ENCODE measurements around the gene CCDC85B.
"Not testable (repeated sequence)": the region's sequence is repeated elsewhere in the genome, so short reads cannot be mapped to it uniquely, and the experiment has no call there.

The CCDC85B gene

DNA sequence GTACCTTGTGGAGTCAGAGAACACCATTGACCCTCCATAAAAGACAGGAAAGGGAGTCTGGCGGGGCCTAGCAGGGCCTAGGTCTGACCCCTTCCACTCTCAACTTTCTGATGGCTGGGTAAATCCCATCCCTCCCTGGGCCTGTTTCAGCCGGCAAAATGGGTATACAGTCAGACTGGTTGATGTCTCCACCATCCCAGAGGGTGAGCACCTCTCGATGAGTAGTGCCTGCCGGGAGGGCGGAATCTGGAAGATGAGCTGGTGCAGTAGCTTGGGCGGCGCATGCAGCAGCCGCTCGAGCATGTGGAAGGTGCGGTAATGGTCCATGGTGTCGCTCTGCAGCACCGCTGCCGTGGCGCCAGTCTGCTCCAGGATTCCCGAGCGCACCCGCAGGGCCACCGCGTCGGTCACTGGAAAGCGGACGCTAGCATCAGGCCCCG lies 2.7 kb upstream of the CCDC85B start:
- DNase-seq = peak; percentile 62

DNA sequence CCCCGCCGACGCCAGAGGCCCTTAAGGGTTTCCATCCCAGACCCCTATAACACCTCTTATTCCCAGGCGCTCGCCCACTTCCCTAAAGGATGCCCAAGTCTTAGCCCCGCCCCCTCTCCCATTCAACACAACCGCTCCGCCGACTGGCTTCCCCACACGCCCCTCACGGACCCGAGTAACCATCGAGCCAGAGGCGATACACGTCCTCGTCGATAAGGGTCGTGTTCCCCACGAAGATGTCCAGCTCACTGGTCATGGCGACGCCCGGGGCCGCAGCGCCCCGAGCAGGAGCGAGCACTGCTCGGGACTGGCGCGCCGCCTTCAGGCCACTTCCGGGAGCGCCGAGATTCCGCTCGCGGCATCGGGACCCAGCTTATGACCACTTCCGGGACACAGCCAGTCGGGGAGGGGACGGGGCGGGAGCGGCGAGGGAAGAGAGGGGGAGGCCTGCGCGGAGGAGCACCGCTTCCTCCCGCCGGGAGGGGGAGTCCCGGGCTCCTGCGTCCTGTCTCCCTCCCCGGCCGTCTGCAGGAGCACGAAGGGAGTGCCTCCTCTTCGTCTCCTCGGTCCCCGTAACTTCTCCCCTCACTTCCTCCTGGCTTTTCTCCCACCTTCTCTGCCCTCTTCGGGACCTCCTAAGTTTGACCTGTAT lies 2.2 kb upstream of the CCDC85B start, which contains the start of gene FIBP:
Gene FIBP, minus strand, starts transcription at position 309 of the 652 bp plus-strand sequence. Its CDS starts 53 bp downstream, at position 256.
- peak; percentile 97 for DNase-seq

DNA sequence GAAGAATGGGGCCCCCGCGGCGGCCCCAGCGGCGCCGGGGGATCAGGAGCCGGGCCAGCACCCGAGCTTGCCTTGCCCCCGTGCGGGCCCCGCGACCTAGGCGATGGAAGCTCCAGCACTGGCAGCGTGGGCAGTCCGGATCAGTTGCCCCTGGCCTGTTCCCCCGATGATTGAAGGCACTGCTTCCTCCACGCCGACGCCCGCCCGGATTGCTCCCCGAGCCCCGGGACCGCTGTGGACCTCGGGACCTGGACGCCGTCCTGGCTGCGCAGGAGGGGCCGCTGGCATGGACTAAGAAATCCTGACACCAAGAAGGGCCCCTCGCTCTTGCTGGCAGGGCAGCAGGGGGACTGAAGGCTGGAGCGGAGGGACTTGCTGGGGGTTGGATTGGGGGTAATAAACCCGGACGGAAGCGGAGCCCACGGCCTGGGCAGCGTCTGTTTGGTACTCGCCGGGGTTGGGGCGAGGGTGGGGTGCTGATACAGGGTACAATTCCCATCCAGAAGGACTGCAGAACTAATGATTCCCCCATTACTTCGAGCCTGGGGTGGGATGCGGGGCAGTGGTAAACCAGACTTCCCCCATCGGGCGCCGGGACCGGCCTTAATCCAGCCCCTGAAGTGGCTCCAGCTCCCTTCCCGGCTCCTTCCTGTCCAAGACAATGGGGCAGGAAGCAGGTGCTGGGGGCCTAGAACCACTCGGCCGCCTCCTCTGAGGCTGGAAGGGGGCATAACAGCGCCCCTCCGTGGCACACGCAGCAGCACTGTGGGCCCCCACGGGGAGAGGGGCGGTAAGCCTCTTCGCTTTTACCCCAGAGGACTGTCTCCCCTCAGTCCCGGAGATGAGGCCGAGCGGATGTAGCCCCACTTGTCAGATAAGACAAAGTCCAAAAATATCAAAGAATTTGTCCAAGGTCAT lies 1.0 kb downstream of the CCDC85B start:
- peak; percentile 69 for DNase-seq

DNA sequence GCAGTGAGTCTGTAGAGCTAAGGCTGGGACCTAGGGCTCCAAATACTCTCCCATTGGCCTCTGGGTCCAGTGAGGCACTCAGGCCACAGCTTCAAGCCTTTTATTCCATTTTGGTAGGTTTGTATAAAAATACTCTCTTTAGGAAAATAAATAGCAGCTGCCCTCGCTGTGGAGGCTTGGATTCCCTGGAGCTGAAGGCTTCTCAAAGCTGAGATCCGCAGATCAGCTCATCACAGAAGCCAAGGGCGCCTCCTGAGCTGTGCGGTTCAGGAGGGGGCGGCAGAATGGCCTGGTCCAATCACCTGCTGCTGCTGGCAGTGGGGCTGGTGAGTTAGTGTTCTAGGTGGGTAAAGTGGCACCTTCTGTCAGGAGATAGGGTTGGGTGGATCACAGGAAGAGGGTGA lies 1.7 kb downstream of the CCDC85B start:
- not testable (repeated sequence) for DNase-seq

DNA sequence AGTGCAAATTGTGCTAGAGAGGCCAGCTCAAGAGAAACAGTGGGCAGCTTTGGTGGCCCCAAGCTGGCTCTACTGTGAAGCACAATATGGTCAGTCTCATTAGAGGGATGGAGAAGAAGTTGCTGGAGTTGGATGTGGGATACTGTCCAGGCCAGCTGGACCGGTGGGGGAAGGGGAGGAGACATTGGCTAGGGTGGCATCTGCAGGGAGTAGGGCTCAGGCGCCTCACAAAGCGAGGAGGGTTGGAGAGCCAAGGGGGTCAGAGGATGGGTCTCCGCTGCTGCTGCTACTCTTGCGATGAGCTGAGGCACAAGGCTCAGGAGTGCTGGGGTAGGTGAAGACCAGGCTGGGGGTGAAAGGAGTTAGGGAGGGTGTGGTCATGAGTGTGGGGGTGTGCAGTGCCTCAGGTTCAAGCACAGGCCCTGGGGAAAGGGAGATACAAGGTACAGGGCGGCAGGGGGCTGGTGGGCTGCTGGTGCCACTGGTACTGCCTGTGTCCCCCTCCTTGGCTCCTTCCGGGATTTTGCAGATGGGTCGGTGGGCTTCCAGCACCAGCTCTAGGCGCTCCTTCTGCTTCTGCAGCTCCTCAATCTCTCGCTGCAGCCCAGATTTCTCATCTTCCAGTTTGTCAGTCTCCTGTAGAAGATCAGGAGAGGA lies 2.3 kb downstream of the CCDC85B start:
- no peak for DNase-seq

DNA sequence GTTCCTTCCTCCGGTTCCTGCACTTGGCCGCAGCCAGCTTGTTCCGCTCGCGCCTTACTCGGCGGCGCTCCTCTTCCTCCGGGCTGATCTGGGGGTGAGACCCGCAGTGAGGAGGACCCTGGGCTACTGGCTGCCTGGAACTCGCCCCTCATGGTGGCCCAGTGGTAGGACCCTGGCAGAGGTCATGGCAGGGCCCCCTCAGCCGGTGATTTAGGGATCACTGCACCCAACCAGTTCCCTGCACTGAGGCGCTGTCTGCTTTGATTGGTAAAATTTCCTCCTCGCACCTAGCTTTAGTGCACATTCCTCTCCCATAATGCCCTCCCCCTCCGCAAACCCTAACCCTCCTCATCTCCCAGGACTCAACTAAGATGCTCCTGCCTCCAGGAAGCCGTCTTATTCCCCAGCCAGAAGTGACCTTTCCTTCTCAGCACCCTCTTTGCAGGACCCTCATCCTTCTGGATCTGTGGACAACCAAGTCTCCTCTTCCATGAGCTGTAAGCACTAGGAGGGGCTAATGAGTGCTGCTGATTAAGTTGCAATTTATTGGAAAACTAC lies 3.6 kb downstream of the CCDC85B start:
- no peak for DNase-seq

DNA sequence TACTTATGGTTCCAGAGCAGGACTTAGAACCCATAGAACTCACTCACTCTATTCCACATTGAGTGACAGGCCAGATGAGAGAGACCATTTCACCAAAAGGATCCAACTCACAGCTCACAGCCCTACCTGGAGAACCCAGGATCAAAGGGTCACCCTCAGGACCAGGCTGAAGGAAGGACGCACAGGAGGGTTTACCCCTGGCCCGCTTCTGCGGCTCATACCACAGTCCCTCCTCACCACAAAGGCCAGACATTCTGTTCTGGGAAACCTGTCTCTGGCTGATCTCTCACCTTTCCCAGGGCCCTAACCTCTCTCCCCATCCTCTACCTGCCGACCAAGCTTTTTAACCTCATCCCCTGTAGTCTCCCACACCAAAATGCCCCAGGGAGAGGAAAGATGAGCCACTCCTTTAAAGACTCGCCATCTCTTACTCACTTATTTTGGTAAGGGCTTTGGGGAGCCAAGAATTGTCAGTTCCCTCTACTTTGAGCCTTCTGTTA lies 5.1 kb downstream of the CCDC85B start:
- no peak for DNase-seq

DNA sequence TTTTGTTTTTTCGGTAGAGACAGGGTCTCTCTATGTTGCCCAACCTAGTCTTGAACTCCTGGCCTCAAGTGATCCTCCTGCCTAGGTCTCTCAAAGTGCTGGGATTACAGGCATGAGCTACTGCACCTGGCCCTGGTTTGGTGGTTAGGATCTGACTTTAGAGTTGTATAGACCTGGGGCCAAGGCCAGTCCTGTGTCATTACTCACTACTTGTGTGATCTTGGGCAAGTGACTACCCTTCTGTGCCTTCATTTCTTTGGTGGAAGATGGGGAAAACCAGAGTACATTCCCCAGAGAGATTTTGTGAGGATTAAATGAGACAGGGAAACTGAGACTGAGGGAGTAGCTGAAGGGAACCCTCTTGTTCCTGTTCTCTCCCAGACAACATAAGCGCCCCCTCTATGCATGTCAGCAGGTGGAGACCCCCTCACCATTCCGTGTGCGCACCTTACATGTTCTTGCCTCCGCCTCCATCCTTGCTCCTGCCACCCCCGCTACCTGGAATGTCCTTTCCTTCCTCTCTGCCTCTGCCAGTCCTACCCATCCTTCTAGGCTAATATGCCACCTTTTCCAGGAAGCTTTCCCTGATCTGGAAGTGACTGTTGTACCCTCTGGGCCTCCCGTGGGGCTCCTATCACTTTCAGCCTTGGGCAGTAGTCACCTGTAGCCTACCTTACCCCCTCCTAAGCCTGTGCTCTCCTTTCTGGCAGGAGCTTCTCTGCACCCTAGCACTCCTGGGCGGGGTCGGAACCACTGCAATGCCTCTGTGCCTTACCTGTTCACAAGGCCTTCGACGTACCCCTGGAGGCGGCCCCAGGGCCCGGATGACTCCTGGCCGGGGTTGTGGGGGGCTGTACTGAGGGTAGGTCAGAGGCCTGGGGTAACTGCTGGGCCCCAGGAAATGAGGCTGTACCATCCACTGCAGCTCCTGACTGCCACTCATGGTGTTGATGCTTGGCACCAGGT lies 5.8 kb downstream of the CCDC85B start:
- DNase-seq = no peak

DNA sequence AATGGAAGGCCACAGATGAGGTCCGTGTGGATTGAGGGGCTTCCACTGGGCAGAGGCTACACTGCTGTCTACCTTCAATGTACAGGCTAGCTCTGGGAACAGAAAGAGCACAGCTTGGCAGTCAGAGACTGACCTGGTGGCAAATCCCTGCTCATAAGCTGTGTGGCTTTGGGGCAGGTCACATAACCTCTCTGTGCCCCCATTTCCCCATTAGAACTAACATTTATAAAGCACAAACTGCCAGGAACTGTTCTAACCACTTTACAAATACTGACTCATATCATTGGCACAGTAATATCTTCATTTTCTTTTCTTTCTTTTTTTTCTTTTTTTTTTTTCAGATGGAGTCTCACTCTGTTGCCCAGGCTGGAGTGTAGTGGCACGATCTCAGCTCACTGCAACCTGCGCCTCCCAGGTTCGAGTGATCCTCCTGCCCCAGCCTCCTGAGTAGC lies 6.6 kb downstream of the CCDC85B start:
- DNase-seq = no peak

DNA sequence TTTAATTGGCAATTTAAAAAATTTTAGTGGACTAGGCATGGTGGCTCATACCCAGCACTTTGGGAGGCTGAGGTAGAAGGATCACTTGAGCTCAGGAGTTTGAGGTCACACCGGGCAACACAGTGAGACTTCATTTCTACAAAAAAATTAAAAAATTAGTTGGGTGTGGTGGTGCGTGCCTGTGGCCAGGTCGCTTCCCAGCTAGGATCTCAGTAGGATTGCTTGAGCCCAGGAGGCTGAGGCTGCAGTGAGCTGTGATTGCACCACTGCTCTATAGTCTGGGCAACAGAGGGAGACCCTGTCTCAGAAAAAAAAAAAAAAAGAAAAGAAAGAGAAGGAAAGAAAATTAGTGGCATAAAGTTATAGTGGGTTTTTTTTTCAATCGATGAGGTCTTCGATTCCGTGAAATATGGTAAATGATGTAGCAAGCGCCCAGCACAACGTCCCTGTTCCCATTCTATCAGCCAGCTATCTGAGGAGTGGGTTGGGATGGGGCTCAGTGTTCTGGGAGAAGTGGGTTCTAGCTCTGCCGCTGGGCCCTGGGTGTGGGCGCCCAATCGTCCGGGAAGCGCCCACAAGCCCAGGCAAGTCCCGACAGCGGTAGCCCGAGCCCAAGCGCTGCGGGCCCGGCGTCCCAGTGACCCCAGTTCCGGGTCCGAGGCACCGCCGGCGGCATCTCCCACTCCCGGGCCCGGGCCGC lies 8.3 kb downstream of the CCDC85B start:
- DNase-seq = no peak

DNA sequence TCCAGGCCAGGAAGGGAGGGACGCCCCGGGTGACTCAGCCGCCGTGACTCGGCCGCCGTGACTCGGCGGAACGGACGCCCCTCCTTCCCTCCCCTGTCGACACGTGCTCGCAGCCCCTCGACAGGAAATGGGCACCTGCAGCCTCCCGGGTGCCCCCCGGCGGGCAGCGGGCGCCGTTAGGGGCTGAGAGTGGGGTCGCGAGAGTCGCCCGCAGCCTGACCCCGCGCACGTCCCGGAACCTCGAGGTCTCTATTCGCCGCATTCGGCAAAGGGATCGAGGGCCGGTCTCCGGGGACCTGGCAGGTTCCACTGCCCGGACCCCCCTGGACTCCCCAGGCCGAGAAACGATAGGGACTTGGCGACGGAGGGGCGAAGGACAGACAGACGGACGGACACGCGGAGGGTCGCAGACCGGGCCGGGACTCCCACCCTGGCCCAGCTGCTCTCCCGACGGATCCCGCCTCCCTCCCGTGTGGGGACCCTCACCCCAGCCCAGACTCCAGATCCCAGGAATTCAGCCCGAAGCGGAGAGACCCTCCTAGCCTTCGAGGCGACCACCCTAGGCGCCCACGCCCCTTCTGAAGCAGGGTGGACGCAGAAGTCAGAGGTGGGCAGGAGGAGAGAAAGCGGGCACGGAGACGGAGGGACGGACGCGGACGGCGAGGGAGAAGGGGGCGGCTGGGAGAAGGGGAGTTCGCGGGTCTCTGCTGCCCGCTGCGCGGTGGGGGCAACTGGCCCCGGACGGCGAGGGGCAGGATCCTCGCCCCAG lies 9.1 kb downstream of the CCDC85B start:
- peak; percentile 82 for DNase-seq

DNA sequence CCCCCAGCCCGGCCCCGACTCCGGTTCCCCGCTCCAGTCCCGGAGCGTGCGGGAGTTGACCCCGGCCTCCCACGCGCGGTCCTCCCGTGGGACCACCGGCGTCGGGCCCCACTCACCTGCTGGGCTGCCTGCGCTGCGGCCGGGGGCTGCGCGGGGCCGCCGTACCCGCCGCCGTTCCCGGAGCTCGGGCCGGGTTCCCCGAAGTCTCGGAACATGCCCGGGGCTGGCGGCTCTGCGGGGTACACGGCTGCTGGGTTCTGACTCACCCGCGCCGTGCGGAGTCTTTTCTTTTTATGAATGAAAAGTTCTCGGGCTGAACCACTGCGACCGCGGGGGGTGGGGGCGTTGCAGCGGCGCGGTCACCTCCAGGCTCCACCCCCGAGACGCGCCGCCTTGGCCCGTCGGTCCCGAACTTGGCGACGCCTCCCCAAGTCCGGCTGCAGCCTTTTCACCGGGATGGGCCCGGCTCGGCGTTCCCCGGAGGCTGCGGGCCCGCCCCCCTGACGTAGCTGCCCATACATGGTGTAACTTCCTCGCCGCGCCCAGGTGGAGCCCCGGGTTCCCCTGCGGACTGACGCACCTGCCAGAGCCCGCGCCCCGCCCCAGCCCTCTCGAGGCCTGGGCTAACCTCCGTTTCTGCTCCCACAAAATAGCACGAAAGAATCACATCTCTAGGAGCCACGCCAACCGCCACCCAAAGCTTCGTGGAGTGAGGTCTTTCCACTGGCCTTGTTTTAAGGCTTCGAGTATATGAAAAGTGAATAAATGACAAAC lies 9.8 kb downstream of the CCDC85B start, which contains the start of gene FOSL1:
Gene FOSL1, minus strand, starts transcription at position 264 of the 774 bp plus-strand sequence. Its CDS starts 49 bp downstream, at position 215.
- DNase-seq = peak; percentile 97

DNA sequence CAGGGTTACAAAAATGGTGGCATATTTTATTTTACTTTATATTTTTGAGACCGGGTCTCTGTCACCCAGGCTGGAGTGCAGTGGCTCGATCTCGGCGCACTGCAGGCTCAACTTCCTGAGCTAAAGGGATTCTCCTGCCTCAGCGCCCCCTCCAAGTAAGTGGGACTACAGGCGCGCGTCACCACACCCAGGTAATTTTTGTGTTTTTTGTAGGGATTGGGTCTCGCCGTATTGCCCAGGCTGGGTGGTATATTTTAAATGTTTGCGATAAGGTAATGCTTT lies 10.4 kb downstream of the CCDC85B start:
- no peak for DNase-seq

DNA sequence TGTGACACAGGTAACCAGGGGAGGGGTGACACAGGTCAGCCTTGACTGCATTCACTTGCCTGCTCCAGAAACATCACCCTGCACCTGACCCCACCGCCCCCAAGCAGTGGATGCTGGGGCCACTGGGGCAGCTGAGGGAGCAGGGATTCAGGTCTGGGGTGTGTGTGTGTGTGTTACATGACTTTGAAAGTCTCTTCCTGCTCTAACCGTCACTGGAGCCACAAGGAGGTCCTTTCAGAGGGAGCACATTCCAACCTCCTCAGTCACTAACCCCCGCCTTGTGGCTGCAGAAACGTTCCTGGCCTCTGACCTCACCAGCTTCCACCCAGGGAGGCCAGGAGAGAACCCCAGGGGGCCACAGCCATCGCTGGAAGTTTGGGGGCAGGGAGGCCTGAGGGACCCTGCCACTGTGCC lies 12.6 kb downstream of the CCDC85B start:
- peak; percentile 93 for DNase-seq

DNA sequence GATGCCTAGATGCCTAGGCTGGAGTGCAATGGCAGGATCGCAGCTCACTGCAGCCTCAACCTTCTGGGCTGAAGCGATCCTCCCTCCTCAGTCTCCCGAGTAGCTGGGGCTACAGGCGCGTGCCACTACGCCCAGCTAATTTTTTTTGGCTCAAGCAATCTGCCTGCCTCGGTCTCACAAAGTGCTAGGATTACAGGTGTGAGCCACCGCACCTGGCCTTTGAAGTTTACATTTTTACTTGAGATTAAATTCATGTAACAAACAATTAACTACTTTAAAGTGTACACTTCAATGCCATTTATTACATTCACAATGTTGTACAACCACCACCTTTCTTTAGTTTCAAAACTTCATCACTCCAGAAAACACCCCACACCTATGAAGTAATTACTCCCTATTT lies 13.2 kb downstream of the CCDC85B start:
- no peak for DNase-seq

DNA sequence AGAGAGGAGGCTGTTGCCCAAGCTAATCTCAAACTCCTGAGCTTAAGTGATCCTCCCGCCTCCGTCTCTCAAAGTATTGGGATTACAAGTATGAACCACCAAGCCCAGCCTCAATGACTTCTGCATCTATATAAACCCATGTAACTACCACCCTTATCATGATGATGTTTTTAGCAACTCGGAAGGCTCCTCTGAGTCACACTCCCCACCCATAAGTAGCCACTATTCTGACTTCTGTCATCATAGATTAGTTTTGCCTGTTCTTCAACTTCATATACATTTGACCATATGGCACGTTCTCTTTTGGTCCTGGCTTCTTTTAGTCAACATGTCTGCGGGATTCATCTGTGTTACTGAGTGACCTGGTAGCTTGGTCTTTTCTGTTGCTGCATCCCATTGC lies 16.1 kb downstream of the CCDC85B start:
- no peak for DNase-seq

DNA sequence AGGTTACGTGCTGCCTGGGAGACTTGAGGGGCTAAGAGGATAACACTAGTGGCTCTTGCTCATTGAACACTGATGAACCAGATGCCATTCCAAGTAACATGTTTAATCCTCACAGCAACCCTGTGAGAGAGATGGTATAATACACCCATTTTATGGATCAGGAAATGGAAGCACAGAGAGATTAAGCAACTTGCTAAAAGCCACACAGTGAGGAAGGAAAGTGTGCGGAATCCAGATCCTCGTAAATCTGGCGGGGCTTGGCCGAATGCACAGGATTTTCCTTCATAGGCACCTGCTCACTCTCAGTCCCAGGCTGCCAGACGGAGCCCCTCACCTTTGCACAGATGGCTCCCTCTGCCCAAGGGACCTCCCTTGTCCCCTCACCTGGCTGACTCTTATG lies 17.4 kb downstream of the CCDC85B start:
- no peak for DNase-seq

DNA sequence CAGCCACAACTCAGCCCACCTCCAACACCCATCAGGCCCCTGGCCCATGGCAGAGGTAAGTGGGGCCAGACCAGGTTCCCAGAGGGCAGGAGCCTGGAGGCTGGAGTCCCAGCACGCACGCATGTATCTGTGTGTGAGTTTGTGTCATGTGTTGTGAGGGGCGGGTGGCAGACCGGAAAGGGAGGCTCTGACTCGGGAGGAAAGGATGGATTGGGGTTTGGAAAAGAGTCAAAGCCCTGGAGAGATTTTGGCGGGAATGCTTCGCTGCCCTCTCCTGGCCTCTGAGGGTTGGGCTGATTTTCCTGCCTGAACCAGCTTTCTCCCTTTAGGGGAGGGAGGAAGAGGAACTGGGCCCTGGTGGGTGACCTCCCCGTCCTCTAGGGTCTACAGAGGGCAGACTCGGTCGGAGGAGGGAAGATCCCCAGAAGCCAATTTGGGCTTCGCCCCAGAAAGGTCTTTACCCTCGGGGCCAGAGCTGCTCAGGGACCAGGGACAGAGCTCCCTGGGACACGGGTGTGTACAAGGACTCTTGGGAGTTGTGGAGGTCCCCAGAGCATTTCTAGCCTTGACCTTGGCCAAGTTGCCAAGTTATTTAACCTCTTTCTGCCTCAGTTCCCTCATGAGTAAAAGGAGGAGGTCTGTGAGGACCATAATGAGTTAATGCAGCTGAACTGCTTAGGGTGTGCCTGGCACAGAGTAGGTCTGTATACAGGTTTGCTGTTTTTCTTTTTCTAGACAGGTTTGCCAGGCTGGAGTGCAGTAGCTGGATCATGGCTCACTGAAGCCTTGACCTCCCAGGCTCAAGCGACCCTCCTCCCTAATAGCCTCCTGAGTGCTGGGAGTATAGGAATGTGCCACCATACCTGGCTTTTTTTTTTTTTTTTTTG lies 21.5 kb downstream of the CCDC85B start:
- DNase-seq = peak; percentile 93
